Cardiac fibroblast (primary cell): ENCODE results near the gene PREX1.

Experiments
- DNase-seq, 2 donors: peaks; one replicate each; pipeline versions ENCODE4 v3.0.0 to v3.0.0-alpha.2; 2010; ENCODE audit warnings: low read depth in 2 of 2
- H3K4me3 ChIP-seq, 2 donors: replicated peaks in 1 of 2; 1 replicate in 1 of 2; 2 replicates in 1 of 2; pipeline ENCODE4 v1.5.1; 2011; ENCODE audit warnings: low read depth in 2 of 2, low read length in 2 of 2, mild to moderate bottlenecking in 2 of 2, moderate library complexity in 1 of 2
- CTCF ChIP-seq: IDR thresholded peaks from one replicate; pipeline ENCODE4 v1.5.1; 2011; ENCODE audit warnings: low read depth, mild to moderate bottlenecking, low read length, inconsistent platforms

Gene PREX1

GRCh38 chr20:48679599-48679998, 148.2 kb downstream of the PREX1 start:
- no peak for DNase-seq
- no peak overlapping the region for H3K4me3 ChIP-seq
- TF ChIP-seq CTCF = no peak

GRCh38 chr20:48679011-48679410, 148.8 kb downstream of the PREX1 start:
- DNase-seq = no peak
- no peak overlapping the region for H3K4me3 ChIP-seq
- no peak for TF ChIP-seq CTCF

GRCh38 chr20:48678421-48678820, 149.4 kb downstream of the PREX1 start:
- H3K4me3 ChIP-seq = no peak overlapping the region

GRCh38 chr20:48676795-48677460, 150.9 kb downstream of the PREX1 start:
- no peak for DNase-seq
- TF ChIP-seq CTCF = no peak
- H3K4me3 ChIP-seq = no peak overlapping the region

More at GRCh38 chr20:48678421-48678820, 149.4 kb downstream of the PREX1 start:
- DNase-seq = no peak
- TF ChIP-seq CTCF = no peak

- DNase-seq = no peak
Measured at GRCh38 chr20:48676125-48676524, 151.7 kb downstream of the PREX1 start.

GRCh38 chr20:48674461-48674860, 153.3 kb downstream of the PREX1 start:
- no peak for TF ChIP-seq CTCF
- no peak for DNase-seq
- no peak overlapping the region for H3K4me3 ChIP-seq

More at GRCh38 chr20:48676125-48676524, 151.7 kb downstream of the PREX1 start:
- TF ChIP-seq CTCF = no peak
- H3K4me3 ChIP-seq = no peak overlapping the region

GRCh38 chr20:48673507-48673906, 154.3 kb downstream of the PREX1 start:
- no peak overlapping the region for H3K4me3 ChIP-seq
- no peak for TF ChIP-seq CTCF
- DNase-seq = no peak
